EH (cell line): ENCODE results near the gene LRRC37A3.
A peak's percentile ranks its signal among the peaks of the same experiment; 100 is the strongest.
"Not testable (repeated sequence)": the region's sequence is repeated elsewhere in the genome, so short reads cannot be mapped to it uniquely, and the experiment has no call there.

ENCODE experiments used
- DNase-seq: peaks from one replicate; pipeline ENCODE4 v3.0.0-alpha.2; 2015; ENCODE audit warnings: low read depth

The LRRC37A3 gene

DNA sequence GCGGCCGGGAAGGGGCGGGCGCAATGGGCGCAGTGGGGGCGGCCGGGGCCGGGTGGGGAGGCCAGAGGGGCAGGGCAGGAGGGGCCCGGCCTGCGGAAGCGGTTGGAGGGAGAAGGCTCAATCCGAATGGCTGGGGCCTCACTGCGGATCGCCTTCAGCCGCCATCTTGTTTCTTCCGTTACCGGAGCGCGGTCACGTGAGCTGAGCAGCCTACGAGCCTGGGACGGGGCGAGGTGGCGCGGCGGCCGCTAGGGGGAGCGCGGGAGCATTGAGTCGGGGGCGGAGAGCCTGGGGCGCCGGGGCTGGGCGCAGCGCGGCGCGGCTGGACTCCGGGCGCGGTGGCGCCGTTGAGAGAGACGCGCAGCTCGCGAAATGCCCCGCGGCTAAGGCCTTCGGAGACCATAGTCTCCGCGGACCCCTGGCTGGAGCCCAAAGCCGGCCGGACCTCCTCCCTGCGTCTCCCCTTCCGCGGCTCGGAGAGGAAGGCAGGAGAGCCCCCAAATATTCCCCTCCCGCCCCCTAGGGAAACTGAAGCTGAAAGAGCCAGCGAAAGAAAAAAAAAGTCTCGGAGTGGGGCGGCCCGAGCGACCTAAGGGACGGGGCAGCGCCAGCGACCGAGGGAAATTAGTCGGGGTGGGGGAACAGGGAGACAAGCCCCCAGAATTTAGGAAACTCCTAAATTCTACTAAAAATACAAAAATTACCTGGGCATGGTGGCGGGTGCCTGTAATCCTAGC lies at the start of gene LRRC37A3:
TSS of gene LRRC37A3 (minus strand) at position 190 of the 737 bp plus-strand sequence. CDS start 22,221 bp downstream, outside the sequence.
- peak; percentile 96 for DNase-seq

DNA sequence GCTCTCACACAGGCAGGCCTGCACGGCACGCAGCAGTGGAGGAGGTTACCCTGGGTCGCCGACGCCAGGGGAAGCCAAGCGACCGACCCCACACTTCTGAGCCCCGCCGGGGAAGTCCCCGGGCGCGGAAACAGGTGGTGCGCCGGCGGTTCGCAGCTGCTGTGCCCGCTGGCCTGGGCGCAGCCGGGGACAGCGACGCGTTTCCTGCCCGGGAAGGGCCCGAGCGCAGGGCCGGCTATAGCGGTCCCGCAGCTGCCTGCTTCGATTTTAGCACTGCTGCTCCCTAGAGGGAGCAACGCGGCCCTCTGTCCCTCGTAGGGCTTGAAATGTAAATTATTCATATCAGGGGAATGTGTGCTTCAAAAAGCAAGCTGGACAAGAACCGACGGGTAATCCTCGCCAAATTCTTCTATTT lies 46.6 kb upstream of the LRRC37A3 start:
- DNase-seq, result peak; percentile 78

DNA sequence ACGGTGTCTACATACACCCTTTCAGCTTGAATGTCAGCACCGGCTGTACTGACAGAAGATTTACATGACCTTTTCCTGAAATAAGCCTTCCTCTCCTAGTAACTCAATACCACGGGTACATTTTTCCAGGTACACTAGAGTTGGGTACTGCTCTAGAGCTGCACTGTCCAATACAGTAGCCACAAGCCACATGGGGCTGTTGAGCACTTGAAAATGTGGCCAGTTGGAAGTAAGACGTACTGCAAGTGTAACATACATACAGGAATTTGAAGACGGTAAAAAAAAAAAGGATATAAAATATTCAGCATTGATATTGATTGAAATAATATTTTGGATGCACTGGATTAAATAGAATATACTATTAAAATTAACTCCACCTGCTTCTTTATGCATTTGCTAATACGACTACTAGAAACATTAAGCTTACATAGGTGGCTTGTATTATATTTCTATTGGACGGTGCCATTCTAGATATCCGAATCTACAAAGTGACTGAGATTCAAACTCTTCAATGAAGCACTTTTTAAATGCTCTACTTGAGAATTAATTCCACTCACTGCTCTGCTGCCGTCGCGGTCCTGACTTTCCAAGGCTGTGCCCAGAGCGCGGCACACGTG lies 46.1 kb upstream of the LRRC37A3 start:
- not testable (repeated sequence) for DNase-seq

DNA sequence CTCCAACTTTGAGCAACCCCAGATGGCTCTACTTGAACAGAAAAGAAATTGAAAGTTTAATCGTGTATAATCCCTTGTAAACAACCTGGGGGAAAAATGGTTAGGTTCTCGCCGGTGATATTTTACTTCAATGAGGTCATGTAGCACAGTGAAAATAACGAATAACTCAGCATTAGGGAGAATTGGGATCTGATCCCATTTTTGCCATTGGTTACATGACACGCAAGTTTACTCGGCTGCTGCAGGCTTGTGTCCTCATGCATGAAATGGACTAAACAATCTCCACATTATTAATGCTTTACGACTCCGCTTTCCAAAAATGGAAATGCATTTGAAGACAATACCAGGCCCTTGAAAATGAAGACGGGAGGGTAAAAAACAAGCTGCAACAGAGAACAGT lies 45.5 kb upstream of the LRRC37A3 start:
- DNase-seq, result no peak

DNA sequence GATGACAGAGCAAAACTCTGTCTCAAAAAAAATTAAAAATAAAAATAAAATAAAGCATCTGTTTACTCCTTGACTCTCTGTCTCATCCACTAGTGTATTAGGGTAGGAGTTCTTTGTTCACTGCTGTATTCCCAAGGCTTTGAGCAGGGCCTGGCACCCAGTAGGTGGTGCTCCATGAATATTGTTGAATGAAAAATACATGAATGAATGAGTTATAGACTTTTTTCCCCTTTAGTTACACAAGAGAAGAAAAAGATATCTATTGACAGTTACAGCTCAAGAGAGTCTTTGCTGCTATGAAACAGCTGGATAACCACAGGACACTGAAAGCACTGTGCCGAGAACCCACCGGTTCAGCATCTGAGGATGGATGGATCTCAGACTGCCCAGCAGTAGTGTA lies 44.5 kb upstream of the LRRC37A3 start:
- not testable (repeated sequence) for DNase-seq

DNA sequence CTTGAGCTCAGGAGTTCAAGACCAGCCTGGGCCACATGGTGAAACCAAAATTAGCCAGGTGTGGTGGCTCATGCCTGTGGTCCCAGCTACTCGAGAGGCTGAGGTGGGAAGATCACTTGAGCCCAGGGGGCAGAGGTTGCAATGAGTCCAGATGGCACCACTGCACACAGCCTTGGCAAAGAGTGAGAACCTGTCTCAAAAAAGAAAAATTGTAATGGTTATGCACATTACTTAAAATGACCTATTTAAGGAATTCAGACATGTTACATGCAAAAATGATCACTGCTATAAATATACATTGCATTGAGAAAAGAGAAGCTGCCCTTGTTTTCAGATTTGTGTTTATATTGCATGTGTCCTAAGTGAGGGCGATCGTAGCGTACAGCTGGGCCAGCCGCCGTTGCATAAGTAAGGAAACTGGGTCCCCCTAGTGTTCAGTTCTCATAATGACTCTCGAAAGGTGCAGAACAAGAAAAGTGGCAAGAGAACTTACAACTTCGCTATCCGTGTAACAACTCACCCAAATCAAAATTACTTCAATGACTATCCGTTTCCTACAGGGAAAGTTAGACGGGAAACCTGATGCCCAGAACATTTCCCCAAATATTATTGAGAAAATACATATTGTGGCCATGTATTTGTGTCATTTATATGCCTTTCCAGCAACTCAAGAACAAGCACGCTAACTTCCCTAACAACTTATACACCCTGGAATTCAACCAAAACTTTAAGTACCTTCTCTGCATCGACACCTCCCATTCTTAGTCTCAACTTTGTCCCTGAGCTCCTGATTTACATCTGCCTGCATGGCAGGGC lies 42.5 kb upstream of the LRRC37A3 start:
- peak; percentile 55 for DNase-seq

DNA sequence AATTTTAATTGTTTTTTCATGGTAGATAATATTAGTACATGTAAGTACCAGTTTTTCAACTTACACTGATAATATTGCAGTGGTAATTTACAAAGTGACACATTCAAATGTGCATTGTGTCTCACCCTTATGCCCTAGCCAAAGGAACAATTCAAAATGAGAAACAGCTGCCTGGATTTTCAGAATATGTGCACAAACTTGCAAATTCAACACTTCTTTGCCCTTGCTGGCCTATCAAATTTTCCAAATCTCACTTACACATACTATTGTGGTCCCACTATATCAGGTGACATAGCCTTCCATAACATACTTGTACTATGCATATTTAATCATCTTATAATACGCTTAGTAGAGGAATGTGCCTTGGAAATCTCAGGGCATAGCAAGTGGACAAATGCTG lies 32.6 kb upstream of the LRRC37A3 start:
- no peak for DNase-seq

DNA sequence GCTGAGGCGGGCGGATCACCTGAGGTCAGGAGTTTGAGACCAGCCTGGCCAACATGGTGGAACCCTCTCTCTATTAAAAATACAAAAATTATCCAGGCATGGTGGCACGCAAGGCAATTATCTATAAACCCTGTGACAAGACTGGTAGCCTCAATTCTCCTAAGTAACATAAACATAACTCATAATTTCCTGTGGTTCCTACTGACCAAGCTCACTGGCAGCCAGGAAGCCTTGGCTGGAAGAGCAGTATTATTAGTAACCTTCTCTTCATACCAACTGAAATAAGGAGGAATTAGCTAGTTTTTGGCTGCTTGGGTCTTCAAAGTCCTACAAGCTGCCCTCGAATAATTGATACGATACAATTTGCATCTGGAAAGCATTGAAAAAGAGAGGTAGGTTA lies 31.6 kb upstream of the LRRC37A3 start:
- DNase-seq, result peak; percentile 36

DNA sequence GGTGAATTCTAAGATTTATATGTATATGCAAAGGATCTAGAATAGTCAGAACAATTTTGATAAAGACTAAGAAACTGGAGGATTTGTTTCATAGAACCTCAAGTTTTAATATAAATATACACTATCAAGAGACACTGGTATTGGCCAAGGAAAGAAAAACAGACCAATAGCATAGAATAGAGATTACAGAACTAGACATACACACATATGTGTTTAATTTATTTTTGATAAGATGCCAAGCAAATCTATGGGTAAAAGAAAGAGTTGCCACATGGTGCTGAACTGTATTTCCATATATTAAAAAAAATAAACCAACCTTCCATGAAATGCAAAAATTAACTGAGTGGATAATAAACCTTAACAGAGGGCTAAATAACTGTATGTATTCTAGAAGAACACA lies 27.9 kb upstream of the LRRC37A3 start:
- DNase-seq, result no peak

DNA sequence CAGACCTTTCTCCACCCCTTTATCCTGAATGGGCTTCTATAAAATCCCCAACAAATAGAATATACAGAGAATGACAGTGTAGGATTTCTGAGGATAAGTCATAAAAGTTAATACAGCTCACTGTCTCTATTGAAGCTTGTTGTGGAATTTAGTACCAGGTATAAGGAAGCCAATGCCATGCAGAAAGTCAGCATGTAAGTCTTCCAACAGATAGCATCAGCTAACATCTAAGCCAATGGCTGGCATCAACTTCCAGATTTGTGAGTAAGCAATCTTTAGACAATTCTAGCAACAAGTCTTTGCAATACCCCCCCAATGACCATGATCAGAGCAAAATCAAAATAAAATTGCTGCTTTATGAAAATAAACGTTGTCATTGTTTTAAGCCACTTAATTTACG lies 22.5 kb upstream of the LRRC37A3 start:
- no peak for DNase-seq

DNA sequence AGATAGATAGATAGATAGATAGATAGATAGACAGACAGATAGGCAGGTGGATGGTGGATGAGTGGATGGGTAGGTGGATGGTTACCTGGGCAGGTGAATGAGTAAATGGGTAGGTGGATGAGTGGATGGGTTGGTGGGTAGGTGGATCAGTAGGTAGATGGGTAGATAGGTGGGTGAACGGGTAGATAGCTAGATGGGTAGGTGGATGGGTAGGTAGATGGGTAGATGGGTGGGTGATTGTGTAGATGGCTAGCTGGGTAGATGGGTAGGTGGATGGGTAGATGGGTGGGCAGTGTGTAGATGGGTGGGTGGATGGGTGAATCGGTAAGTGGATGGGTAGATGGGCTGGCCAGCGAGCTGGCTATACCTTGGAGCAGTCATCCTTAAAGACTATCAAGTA lies 21.8 kb upstream of the LRRC37A3 start:
- no peak for DNase-seq

DNA sequence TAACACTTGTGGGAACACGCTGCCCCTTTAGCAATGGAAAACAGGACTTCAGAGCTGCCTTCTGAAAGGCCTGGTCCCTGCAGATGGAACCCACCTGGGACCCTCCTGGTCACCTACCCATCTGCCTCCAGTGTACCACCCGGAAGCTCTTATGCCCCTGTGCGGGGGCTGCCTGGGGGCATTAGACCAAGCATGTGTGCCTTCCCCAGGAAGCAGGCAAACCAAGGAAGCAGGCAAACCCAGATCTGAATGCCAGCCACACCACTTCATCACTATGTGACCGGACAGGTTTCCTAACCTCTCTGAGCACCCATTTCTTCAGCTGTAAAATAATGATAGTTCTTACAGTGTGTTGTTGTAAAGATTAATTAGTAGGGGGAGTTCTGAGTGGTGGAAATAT lies 20.8 kb upstream of the LRRC37A3 start:
- DNase-seq, result no peak

DNA sequence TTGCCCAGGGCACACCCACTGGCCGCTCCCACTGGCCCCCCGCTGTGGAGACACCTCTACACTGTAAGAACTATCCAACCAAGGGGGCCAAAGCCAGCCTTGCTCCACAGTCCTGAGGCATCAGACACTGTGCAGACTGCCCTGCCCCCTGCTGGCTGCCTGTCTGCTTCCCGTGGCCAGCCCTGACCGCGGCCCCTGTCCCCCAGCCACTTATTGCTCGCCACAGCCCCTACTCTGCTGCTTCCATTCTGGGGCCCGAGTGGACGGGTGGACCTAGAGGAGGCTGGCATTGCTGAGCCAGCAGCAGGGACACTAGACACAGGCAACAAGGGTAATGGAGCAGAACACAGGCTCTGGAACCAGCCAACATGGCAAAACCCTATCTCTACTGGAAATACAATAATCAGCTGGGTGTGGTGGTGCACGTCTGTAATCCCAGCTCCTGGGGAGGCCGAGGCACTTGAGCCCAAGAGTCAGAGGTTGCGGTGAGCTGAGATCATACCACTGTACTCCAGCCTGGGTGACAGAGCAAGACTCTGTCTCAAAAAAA lies 19.7 kb upstream of the LRRC37A3 start:
- DNase-seq, result peak; percentile 42

DNA sequence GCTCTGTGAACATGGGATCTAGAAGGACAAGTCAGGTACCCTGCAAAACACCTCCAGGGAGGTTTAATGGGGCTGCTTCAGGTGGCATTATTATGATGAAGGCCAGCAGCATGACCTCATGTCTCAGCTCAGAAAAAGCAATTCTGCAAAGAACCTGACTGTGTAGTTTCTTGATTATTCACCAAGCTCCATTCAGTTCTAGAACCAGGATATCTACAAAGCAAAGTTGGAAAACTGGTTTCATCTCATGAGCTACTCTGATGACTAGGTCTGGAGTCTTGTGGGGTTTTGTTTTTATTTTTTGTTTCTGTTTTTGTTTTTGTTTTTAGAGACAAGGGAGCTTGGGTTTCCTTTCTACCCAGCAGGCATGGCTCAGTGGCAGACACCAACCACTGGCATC lies 19.0 kb upstream of the LRRC37A3 start:
- no peak for DNase-seq

DNA sequence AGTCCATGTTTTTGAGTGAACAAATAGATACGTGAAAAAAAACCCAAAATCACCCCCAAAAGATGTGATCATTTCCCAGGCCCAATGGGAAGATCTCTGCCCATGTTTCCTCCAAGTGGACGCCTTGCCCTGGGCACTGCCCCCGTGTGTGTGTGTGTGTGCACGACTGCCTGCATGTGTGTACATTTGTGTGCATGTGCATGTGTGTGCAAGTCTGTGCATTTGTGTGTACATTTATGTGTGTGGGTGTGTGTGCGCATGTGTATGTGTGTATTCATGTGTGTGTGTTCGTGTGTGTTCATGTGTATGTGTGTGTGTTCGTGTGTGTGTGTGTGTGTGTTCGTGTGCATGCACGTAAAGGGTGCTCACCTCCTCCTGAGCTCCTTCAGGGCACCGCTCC lies 16.8 kb upstream of the LRRC37A3 start:
- no peak for DNase-seq

DNA sequence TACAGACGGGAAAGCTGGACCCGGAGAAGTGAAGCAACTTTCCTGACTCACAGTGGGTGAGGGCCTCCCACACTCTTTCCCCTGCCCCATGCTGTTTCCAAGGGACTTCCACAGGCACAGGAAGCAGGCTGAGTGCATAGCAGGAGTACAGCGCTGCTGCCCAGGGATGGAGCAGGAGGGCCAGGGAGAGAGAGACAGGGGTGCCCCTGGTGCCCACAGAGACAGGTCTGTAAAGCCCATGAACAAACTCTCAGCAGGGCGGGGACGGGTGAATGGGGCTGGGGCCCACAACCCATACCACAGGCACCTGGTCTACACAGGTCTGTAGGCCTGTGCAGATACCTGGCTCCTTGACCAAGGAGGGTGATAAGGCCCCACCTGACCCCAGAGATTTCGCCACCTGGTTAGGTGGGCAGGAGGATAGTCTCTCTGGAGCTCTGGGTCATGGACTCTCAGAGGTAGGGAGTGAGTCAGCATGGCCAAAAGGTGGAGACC lies 15.1 kb upstream of the LRRC37A3 start:
- DNase-seq, result not testable (repeated sequence)

DNA sequence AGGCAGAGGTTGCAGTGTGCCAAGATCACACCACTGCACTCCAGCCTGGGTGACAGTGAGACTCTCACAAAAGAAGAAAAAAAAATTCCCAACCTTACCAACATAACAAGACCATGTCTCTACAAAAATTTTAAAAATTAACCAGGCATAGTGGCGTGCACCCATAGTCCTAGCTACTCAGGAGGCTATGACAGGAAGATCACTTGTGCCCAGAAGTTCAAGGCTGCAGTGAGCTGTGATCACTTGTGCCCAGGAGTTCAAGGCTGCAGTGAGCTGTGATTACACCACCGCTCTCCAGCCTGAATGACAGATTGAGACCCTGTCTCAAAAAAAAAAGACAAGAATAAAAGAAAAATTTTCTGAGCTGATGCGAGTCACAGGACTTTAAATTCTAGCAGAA lies 13.6 kb upstream of the LRRC37A3 start:
- not testable (repeated sequence) for DNase-seq

DNA sequence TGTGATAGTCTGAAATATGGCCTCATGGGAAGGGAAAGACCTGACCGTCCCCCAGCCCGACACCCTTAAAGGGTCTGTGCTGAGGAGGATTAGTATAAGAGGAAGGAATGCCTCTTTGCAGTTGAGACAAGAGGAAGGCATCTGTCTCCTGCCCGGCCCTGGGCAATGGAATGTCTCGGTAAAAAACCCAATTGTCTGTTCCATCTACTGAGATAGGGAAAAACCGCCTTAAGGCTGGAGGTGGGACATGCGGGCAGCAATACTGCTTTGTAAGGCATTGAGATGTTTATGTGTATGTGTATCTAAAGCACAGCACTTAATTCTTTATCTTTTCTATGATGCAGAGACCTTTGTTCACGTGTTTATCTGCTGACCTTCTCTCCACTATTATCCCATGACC lies 11.1 kb upstream of the LRRC37A3 start:
- not testable (repeated sequence) for DNase-seq

DNA sequence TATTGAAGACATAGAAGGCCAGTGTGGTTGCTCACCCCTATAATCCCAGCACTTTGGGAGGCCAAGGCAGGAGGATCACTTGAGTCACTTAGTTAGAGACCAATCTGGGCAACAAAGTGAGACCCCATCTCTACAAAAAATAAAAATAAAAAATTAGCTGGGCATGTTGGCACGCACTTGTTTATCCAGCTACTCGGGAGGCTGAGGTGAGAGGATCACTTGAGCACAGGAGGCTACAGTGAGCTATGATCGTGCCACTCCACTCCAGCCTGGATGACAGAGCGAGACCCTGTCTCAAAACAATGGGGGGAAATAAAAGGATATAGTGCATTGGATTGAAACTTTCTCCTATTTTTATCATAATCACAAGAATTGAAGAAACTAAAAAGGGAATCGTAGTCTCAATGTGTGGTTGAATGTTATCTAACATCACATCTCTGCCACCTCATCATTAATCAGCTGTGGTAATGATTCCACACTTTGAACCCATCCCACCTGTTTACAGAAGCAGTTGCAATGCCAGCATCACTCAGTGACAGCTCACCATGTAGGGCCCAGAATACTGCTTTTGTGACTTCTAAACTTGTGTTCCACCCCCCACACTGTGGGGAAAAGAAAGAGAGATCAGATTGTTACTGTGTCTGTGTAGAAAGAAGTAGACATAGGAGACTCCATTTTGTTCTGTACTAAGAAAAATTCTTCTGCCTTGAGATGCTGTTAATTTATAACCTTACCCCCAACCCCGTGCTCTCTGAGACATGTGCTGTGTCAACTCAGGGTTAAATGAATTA lies 10.3 kb upstream of the LRRC37A3 start:
- peak; percentile 54 for DNase-seq

DNA sequence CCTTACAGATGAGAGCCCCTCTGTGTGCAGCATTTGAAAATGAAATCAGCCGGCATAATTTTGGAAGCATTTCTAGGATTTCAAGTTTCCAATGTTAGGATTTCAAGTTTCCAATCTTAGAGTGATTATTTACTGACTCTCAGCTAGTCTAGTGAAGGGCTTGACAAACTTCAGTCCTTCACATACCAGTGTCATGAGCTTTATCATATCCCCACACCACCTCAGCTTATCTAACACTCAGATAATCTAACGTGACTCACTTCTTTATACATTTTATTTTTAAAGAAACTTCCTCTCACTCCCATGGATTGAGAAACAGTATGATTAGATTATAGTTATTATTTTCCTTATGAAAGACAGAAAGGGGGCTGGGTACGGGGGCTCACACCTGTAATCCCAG lies 9.4 kb upstream of the LRRC37A3 start:
- DNase-seq, result not testable (repeated sequence)

DNA sequence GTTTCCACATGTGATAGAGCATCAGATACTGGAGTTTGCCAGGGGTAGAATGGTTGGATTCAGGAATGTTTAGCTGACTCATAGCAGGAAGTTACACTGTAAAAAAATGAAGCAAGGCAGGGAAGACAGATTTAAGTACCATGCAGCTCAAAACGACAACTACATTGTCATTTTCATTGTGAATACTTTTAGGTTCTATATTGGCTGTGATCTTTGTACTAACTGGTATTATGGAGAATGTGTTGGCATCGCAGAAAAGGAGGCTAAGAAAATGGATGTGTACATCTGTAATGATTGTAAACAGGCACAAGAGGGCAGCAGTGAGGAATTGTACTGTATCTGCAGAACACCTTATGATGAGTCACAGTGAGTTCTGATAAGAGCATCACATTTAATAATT lies 8.2 kb upstream of the LRRC37A3 start:
- peak; percentile 65 for DNase-seq

DNA sequence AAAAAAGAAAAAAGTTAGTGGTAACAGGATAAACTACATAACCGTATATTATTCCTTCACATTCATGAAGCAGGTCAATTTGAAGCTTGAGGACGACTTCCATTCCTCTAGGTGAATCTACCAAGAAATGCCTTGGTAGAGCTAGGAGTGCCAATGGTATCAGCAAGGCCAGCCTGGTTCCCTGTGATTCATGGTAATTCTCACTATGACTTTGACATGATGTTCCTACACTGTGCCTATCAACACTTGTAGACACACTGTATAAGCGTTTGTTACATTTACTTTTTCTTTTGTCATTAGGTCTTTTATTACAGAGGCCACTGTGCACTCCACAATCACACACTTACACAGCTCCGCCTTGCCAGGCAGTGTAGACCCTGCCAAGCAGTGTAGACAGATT lies 7.2 kb upstream of the LRRC37A3 start:
- not testable (repeated sequence) for DNase-seq
